CD8-positive, alpha-beta memory T cell (primary cell): ENCODE results near the gene INPP5A. TPM values are rescaled to one million over a fixed set of nuclear protein-coding genes. Genes with fewer than 3 reads are reported as not detected.
"Not testable (repeated sequence)": the region's sequence is repeated elsewhere in the genome, so short reads cannot be mapped to it uniquely, and the experiment has no call there.

ENCODE experiments used
- CTCF ChIA-PET: fragments of 350-600 bp; sonication (Branson Sonifier 250); formaldehyde crosslinking; loops from one replicate; lab custom pipeline; 2021; ENCODE audit warnings: antibody characterized with exemption; lab: Charles Lee
- POLR2A ChIA-PET: fragments of 350-600 bp; sonication (Branson Sonifier 250); formaldehyde crosslinking; loops from one replicate; lab custom pipeline; 2021; ENCODE audit warnings: antibody characterized with exemption; lab: Charles Lee
- DNase-seq, 5 donors: peaks; one replicate each; pipeline versions ENCODE4 v3.0.0 to v3.0.0-alpha.2; 2020 to 2022; ENCODE audit warnings: mixed read lengths in 1 of 5
- H3K27ac ChIP-seq: one replicate; pipeline ENCODE4 v1.7.0; 2013; ENCODE audit warnings: low read depth, mild to moderate bottlenecking, low read length, moderate library complexity
- H3K27me3 ChIP-seq: 2 replicates; pipeline ENCODE4 v1.7.0; 2013; ENCODE audit warnings: low read length, mild to moderate bottlenecking; ENCODE audit not compliant: insufficient read depth, poor library complexity, severe bottlenecking
- H3K36me3 ChIP-seq: 2 replicates; pipeline ENCODE4 v1.7.0; 2013; ENCODE audit warnings: mild to moderate bottlenecking, low read length, moderate library complexity; ENCODE audit not compliant: insufficient read depth
- H3K4me1 ChIP-seq: 2 replicates; pipeline ENCODE4 v1.7.0; 2013; ENCODE audit warnings: mild to moderate bottlenecking, low read length, moderate library complexity; ENCODE audit not compliant: insufficient read depth
- H3K4me3 ChIP-seq: 2 replicates; pipeline ENCODE4 v1.7.0; 2013; ENCODE audit warnings: mild to moderate bottlenecking, low read length
- H3K9me3 ChIP-seq: 2 replicates; pipeline ENCODE4 v1.7.0; 2013; ENCODE audit warnings: mild to moderate bottlenecking, low read length
- H3K27ac Mint-ChIP-seq, 8 donors: one replicate each; pipeline ENCODE4 v1.8.0; 2020 to 2021; ENCODE audit warnings: mixed read lengths in 8 of 8, mild to moderate bottlenecking in 6 of 8, inconsistent platforms in 3 of 8, moderate library complexity in 3 of 8
- H3K27me3 Mint-ChIP-seq, 2 donors: one replicate each; pipeline ENCODE4 v1.8.0; 2020 to 2021; ENCODE audit warnings: mixed read lengths in 2 of 2, mild to moderate bottlenecking in 1 of 2, moderate library complexity in 1 of 2
- H3K36me3 Mint-ChIP-seq, 3 donors: one replicate each; pipeline ENCODE4 v1.8.0; 2020 to 2021; ENCODE audit warnings: mixed read lengths in 3 of 3, inconsistent platforms in 1 of 3, mild to moderate bottlenecking in 1 of 3
- H3K4me1 Mint-ChIP-seq, 3 donors: one replicate each; pipeline ENCODE4 v1.8.0; 2020 to 2021; ENCODE audit warnings: mixed read lengths in 3 of 3, inconsistent platforms in 1 of 3, mild to moderate bottlenecking in 1 of 3
- H3K4me3 Mint-ChIP-seq, 7 donors: one replicate each; pipeline ENCODE4 v1.8.0; 2020 to 2021; ENCODE audit warnings: mixed read lengths in 7 of 7, mild to moderate bottlenecking in 6 of 7, moderate library complexity in 4 of 7, inconsistent platforms in 2 of 7
- H3K9me3 Mint-ChIP-seq, 5 donors: one replicate each; pipeline ENCODE4 v1.8.0; 2020 to 2022; ENCODE audit warnings: mixed read lengths in 5 of 5, mild to moderate bottlenecking in 3 of 5, moderate library complexity in 2 of 5, inconsistent platforms in 1 of 5
- polyA plus RNA-seq: library from polyadenylated mRNA; unstranded; fragments of 300-500 nt; fragmentation: Illumina TruSeq; gene quantifications from one replicate; pipeline ENCODE4 v1.2.3, GENCODE V29; 2021
- total RNA-seq, 2 experiments: library from RNA; stranded (reverse); gene quantifications; one replicate each; pipeline ENCODE4 v1.2.3, GENCODE V29; 2021

INPP5A gene
- total and polyA plus RNA-seq, 3 experiments from 2014 or later = 1.1 to 6.1 (median 4.8) TPM

- no peak overlapping the region for H3K27ac ChIP-seq
- Mint-ChIP-seq H3K27ac (no peak overlapping the region), H3K9me3 (no peaks in the 10 kb centered on the region), H3K27me3 (no peaks in the 10 kb centered on the region), H3K4me1 (no peaks in the 10 kb centered on the region), H3K4me3 (no peak overlapping the region), H3K36me3 (peaks cover 0 to 2% (median 1%) of the 10 kb centered on the region in 3 donors)
- H3K4me3 ChIP-seq = no peak overlapping the region
- no peaks in the 10 kb centered on the region for H3K9me3 ChIP-seq
- no peaks in the 10 kb centered on the region for H3K27me3 ChIP-seq
- POLR2A ChIA-PET = no interaction called here
- no peaks in the 10 kb centered on the region for H3K36me3 ChIP-seq
- no peaks in the 10 kb centered on the region for H3K4me1 ChIP-seq
- DNase-seq = peak in 1 of 5 donors; percentile 35
- CTCF ChIA-PET = no interaction called here
These were observed 131.7 kb downstream of the INPP5A start for GRCh38 chr10:132669208-132669861.

- H3K27me3 Mint-ChIP-seq = no peaks in the 10 kb centered on the region
- Histone ChIP-seq H3K4me1 (no peaks in the 10 kb centered on the region), H3K4me3 (no peak overlapping the region), H3K9me3 (no peaks in the 10 kb centered on the region), H3K27ac (no peak overlapping the region), H3K27me3 (no peaks in the 10 kb centered on the region), H3K36me3 (no peaks in the 10 kb centered on the region)
- no peaks in the 10 kb centered on the region for H3K4me1 Mint-ChIP-seq
- ChIA-PET CTCF (interaction anchor here (1.4 kb wide), 1 partner anchor 15 kb away, joined by 3 read pairs; no protein-coding TSS in a partner anchor), POLR2A (no interaction called here)
- H3K36me3 Mint-ChIP-seq = peaks cover 0 to 2% (median 1%) of the 10 kb centered on the region in 3 donors
- no peak overlapping the region for H3K27ac Mint-ChIP-seq
- H3K9me3 Mint-ChIP-seq = no peaks in the 10 kb centered on the region
- DNase-seq = peak in 1 of 5 donors; percentile 10
- no peak overlapping the region for H3K4me3 Mint-ChIP-seq
These were observed 133.1 kb downstream of the INPP5A start for GRCh38 chr10:132670546-132671227.

- Mint-ChIP-seq H3K27me3 (no peaks in the 10 kb centered on the region), H3K9me3 (no peaks in the 10 kb centered on the region), H3K36me3 (peaks cover 0 to 2% (median 1%) of the 10 kb centered on the region in 3 donors), H3K4me3 (no peak overlapping the region), H3K4me1 (no peaks in the 10 kb centered on the region), H3K27ac (no peak overlapping the region)
- no peak overlapping the region for H3K4me3 ChIP-seq
- H3K4me1 ChIP-seq = no peaks in the 10 kb centered on the region
- H3K27ac ChIP-seq = no peak overlapping the region
- ChIA-PET CTCF (interaction anchor here (1.4 kb wide), 1 partner anchor 16 kb away, joined by 3 read pairs; no protein-coding TSS in a partner anchor), POLR2A (no interaction called here)
- no peaks in the 10 kb centered on the region for H3K9me3 ChIP-seq
- H3K27me3 ChIP-seq = no peaks in the 10 kb centered on the region
- no peaks in the 10 kb centered on the region for H3K36me3 ChIP-seq
- DNase-seq = peak in 1 of 5 donors; percentile 36
These were observed 133.9 kb downstream of the INPP5A start for GRCh38 chr10:132671228-132672154.

GRCh38 chr10:132673746-132674145 is 136.2 kb downstream of the INPP5A start:
- not testable (repeated sequence) for H3K36me3 Mint-ChIP-seq

GRCh38 chr10:132674311-132674710 is 136.7 kb downstream of the INPP5A start:
- no peaks in the 10 kb centered on the region for H3K9me3 ChIP-seq
- H3K27ac ChIP-seq = no peak overlapping the region
- H3K4me3 ChIP-seq = no peak overlapping the region
- DNase-seq = peak in 1 of 5 donors; percentile 16
- Mint-ChIP-seq H3K4me3 (no peak overlapping the region), H3K9me3 (no peaks in the 10 kb centered on the region), H3K4me1 (no peaks in the 10 kb centered on the region), H3K27ac (no peak overlapping the region), H3K27me3 (no peaks in the 10 kb centered on the region), H3K36me3 (peaks cover 0 to 2% (median 1%) of the 10 kb centered on the region in 3 donors)
- no peaks in the 10 kb centered on the region for H3K27me3 ChIP-seq
- POLR2A ChIA-PET = no interaction called here
- no peaks in the 10 kb centered on the region for H3K36me3 ChIP-seq
- no peaks in the 10 kb centered on the region for H3K4me1 ChIP-seq
- CTCF ChIA-PET = no interaction called here

More at GRCh38 chr10:132673746-132674145, 136.2 kb downstream of the INPP5A start:
- H3K27ac Mint-ChIP-seq, H3K36me3 ChIP-seq, H3K27me3 ChIP-seq, H3K9me3 ChIP-seq, H3K27me3 Mint-ChIP-seq, H3K4me3 ChIP-seq, POLR2A ChIA-PET, CTCF ChIA-PET, H3K27ac ChIP-seq, H3K9me3 Mint-ChIP-seq, H3K4me1 Mint-ChIP-seq, H3K4me1 ChIP-seq, H3K4me3 Mint-ChIP-seq: not testable (repeated sequence)
- peak in 1 of 5 donors; percentile 4 for DNase-seq

- Histone ChIP-seq H3K9me3 (no peaks in the 10 kb centered on the region), H3K27me3 (no peaks in the 10 kb centered on the region), H3K27ac (no peak overlapping the region), H3K36me3 (no peaks in the 10 kb centered on the region), H3K4me1 (no peaks in the 10 kb centered on the region), H3K4me3 (no peak overlapping the region)
- Mint-ChIP-seq H3K9me3 (no peaks in the 10 kb centered on the region), H3K36me3 (peaks cover 0 to 2% (median 1%) of the 10 kb centered on the region in 3 donors), H3K4me1 (peaks cover 0 to 4% (median 0%) of the 10 kb centered on the region in 3 donors), H3K27me3 (no peaks in the 10 kb centered on the region), H3K27ac (peak overlapping the region in 1 of 8 donors; percentile 7), H3K4me3 (no peak overlapping the region)
- peak in 1 of 5 donors; percentile 19 for DNase-seq
- CTCF ChIA-PET = no interaction called here
- POLR2A ChIA-PET = no interaction called here
These were observed 137.6 kb downstream of the INPP5A start for GRCh38 chr10:132675031-132675740.

GRCh38 chr10:132676193-132676891 is 138.8 kb downstream of the INPP5A start:
- no peak overlapping the region for H3K27ac ChIP-seq
- no peaks in the 10 kb centered on the region for H3K9me3 Mint-ChIP-seq
- H3K27me3 ChIP-seq = no peaks in the 10 kb centered on the region
- H3K4me3 Mint-ChIP-seq = no peak overlapping the region
- POLR2A ChIA-PET = no interaction called here
- H3K36me3 Mint-ChIP-seq = peaks cover 0 to 2% (median under 1%) of the 10 kb centered on the region in 3 donors
- CTCF ChIA-PET = no interaction called here
- no peaks in the 10 kb centered on the region for H3K36me3 ChIP-seq
- H3K4me1 ChIP-seq = no peaks in the 10 kb centered on the region
- H3K27me3 Mint-ChIP-seq = no peaks in the 10 kb centered on the region
- peak in 1 of 5 donors; percentile 29 for DNase-seq
- no peaks in the 10 kb centered on the region for H3K9me3 ChIP-seq
- peaks cover 2 to 5% (median 3%) of the 10 kb centered on the region in 3 donors for H3K4me1 Mint-ChIP-seq
- no peak overlapping the region for H3K4me3 ChIP-seq
- no peak overlapping the region for H3K27ac Mint-ChIP-seq
